Uterus (tissue), 2 donors: Measurements from ENCODE around the gene DENND1A.

Source experiments
- POLR2A ChIP-seq, 2 donors: fragments of 450-650 bp; IDR thresholded peaks; one replicate each; pipeline ENCODE4 v1.6.1; 2016; ENCODE audit warnings: antibody characterized with exemption in 2 of 2, mild to moderate bottlenecking in 1 of 2, moderate library complexity in 1 of 2
- TF ChIP-seq, protein P1 (sequence below), 4 experiments: fragments of 200-600 bp in 2 of 4; fragments of 450-650 bp in 2 of 4; sonication (generic) in 2 of 4; IDR thresholded peaks; one replicate each; pipeline ENCODE4 v1.5.1; 2016 to 2019; ENCODE audit warnings: antibody characterized with exemption in 4 of 4, mild to moderate bottlenecking in 2 of 4, moderate library complexity in 1 of 4

DNA sequence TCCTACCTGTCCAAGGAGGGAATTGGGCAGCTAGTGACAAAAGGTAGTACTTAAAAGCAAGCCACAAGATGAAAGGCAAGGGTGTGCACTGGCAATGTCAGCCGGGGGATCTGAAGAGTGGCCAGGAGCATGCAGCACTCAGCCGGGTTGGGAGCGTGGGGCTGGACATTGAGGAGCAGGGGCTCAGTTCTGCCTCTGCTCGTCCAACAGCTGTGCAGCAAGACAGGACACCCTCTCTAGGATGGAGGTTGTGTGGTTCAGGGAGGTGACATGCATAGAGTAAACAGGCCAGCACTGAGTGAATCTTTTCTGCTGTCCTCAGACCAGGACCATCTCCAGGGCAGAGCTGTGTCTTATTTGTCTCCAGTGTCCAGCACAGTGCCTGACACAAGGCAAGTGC is 338.6 kb downstream of the DENND1A start:
- TF ChIP-seq, protein P1, sequence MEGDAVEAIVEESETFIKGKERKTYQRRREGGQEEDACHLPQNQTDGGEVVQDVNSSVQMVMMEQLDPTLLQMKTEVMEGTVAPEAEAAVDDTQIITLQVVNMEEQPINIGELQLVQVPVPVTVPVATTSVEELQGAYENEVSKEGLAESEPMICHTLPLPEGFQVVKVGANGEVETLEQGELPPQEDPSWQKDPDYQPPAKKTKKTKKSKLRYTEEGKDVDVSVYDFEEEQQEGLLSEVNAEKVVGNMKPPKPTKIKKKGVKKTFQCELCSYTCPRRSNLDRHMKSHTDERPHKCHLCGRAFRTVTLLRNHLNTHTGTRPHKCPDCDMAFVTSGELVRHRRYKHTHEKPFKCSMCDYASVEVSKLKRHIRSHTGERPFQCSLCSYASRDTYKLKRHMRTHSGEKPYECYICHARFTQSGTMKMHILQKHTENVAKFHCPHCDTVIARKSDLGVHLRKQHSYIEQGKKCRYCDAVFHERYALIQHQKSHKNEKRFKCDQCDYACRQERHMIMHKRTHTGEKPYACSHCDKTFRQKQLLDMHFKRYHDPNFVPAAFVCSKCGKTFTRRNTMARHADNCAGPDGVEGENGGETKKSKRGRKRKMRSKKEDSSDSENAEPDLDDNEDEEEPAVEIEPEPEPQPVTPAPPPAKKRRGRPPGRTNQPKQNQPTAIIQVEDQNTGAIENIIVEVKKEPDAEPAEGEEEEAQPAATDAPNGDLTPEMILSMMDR (IDR thresholded peaks at IDR 0.05), result no peak
- no peak for TF ChIP-seq POLR2A (IDR thresholded peaks at IDR 0.05)
